C4-2B (cell line): Measurements from ENCODE around the gene TBC1D12.
A peak's percentile ranks its signal among the peaks of the same experiment; 100 is the strongest.

ENCODE experiments used
- H3K27ac ChIP-seq: fragments of 450-650 bp; 2 replicates; pipeline ENCODE4 v1.5.1; 2017
- CTCF ChIP-seq: fragments of 450-650 bp; conservative IDR thresholded peaks from 2 replicates; pipeline ENCODE4 v1.5.1; 2017; ENCODE audit warnings: mild to moderate bottlenecking
- ZFX ChIP-seq: fragments of 450-650 bp; IDR thresholded peaks from 2 replicates; pipeline ENCODE4 v1.6.1; 2017

TBC1D12 gene

GRCh38 chr10:94439275-94439861 is 37.0 kb downstream of the TBC1D12 start:
- no peak overlapping the region for H3K27ac ChIP-seq
- TF ChIP-seq ZFX: no peak
- peak; percentile 15 for TF ChIP-seq CTCF

- H3K27ac ChIP-seq: no peak overlapping the region
- TF ChIP-seq ZFX (no peak), CTCF (no peak)
These were observed 37.8 kb downstream of the TBC1D12 start for GRCh38 chr10:94440096-94440495.

GRCh38 chr10:94443047-94443446 is 40.7 kb downstream of the TBC1D12 start:
- no peak overlapping the region for H3K27ac ChIP-seq
- TF ChIP-seq ZFX (no peak), CTCF (no peak)

- TF ChIP-seq ZFX: no peak
- no peak for TF ChIP-seq CTCF
- H3K27ac ChIP-seq: no peak overlapping the region
These were observed 41.2 kb downstream of the TBC1D12 start for GRCh38 chr10:94443549-94443948.

GRCh38 chr10:94450782-94451181 is 48.4 kb downstream of the TBC1D12 start:
- no peak overlapping the region for H3K27ac ChIP-seq
- TF ChIP-seq ZFX (no peak), CTCF (no peak)

GRCh38 chr10:94451883-94452519 is 49.7 kb downstream of the TBC1D12 start:
- TF ChIP-seq CTCF: no peak
- TF ChIP-seq ZFX: no peak
- no peak overlapping the region for H3K27ac ChIP-seq

GRCh38 chr10:94456942-94457341 is 54.6 kb downstream of the TBC1D12 start:
- TF ChIP-seq CTCF (no peak), ZFX (no peak)
- no peak overlapping the region for H3K27ac ChIP-seq
